Measurements from ENCODE around the gene MBD2.
"Not testable (repeated sequence)": the region's sequence is repeated elsewhere in the genome, so short reads cannot be mapped to it uniquely, and the experiment has no call there.

Gene MBD2

DNA sequence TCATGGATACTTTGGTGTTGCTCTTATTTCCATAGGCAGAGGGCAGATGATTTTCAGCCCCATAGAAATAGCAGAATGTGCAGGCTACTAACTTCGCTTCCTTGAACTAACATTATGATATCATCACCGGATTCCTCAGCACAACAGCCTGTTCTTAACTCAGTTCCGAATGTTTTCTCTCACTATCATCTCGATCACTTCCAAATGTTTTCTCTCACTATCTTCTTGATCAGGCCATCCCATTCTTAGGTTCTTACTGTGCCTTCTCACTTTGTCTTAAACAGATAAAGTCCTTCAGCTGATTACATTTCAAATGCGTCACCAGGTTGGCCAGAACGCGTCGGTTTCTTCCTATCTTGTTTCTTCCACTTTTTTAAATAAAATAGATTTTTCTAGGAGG lies 11.4 kb upstream of the MBD2 start:
- FAIRE-seq: no peak

DNA sequence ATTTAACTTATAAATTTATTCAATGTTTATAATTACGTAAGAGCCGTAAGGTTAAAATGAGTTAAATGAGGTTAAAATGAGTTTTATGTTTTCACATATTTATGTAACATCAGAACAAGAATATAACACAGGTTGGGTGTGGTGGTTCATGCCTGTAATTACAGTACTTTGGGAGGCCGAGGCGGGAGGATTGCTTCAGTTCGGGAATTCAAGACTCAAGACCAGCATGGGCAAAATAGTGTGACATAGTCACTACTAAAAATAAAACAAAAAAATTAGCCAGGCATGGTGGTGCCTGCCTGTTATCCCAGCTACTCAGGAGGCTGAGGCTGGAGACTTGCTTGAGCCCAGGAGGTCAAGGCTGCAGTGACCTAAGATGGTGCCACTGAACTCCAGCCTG lies 9.3 kb upstream of the MBD2 start:
- FAIRE-seq: no peak

DNA sequence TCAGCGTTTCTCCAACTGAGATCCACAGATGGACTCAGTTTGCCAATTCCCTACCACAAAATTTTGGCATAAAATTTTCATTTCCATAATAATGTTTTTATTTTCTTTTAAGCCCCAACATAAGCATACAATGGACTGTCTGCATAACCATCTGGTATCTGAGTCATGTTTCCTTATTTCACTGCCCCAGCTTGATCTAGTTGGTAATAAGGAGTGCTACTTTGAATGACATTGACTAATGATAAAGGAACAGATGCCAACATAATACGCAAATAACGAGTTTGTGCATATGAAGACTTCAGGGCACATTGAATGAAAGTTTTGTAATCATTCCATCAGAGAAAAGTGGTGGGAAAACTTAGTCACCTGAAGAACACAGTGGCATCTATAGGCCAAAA lies 8.8 kb upstream of the MBD2 start:
- FAIRE-seq: no peak

DNA sequence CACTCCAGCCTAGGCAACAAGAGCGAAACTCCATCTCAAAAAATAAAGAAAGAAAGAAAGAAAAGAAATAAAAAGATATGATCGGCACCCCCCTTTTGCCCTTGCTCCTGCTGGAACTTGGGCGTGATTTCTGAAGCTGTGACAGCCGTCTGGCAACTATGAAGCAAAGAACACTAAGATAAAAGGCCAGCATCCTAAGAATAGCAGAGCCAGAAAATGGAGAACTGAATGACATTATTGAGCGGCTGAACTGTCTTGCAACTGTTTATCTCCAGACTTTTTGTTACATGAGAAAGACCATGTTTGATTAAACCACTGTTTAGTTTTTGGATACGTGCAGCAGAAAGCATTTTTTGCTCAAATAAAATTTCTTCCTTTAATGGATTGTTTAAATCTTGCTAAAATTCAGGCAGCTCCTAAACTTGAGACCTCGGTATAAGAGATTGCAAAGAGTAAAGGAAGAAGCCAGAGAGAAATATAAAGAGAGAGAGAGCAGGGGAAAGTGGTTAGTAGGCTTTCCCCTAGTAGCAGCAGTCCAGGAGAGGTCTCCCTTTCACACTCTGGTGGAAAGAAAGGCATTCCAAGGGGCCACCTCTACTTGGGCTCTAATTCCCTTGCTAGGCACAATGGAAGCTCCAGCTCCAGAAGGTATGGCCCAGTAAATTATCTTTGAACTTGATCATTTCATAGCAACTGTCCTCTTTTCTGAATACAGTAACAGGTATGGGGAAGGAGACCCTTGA lies 8.2 kb upstream of the MBD2 start:
- no peak for FAIRE-seq

DNA sequence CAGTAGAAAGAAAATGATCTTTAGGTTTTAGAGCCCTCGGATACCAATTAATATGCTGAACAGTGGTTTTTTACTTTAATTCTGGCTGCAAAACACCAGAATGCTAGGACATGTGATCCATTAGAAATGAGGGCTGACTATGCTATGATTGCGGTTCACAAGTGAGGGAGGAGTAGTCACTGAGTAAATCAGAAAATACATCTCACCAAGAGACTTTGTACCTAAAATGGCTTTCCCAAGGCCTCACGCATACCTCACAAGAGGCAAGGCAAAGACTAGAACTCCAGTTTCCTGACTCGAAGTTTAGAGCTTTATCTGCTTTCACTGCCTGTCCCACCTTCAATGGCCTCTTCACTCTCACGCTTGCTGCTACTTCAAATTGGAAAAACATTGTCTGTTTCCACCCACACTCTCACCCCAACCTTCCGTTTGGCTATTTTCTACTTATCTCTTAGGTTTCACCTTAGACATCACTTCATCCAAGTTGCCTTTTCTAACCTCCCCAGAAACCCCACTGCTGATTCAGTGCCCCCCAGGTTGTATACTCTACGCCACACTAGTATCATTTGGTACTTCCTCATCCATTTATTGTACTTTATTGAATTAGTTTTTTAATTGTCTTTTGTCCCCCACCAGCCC lies 5.1 kb upstream of the MBD2 start:
- FAIRE-seq: no peak

DNA sequence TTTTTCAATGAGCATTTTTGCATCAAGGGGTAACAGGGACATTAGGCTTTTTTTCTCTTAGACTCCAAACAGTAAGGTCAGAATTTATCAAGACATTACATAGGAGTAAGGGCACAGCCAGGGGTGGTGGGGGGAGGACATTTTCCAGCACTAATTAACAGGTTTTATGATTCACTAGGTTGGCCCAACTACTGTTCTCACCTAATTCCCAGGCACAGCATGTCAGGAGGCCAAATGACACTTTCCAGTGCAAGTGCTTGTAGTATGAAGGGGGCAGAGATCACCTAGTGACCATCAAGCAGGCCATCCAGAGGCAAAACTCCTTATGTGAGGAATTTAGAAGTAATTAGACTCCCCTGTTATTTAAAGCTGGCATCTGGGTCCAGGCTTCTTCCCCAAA lies 3.9 kb upstream of the MBD2 start:
- no peak for FAIRE-seq

DNA sequence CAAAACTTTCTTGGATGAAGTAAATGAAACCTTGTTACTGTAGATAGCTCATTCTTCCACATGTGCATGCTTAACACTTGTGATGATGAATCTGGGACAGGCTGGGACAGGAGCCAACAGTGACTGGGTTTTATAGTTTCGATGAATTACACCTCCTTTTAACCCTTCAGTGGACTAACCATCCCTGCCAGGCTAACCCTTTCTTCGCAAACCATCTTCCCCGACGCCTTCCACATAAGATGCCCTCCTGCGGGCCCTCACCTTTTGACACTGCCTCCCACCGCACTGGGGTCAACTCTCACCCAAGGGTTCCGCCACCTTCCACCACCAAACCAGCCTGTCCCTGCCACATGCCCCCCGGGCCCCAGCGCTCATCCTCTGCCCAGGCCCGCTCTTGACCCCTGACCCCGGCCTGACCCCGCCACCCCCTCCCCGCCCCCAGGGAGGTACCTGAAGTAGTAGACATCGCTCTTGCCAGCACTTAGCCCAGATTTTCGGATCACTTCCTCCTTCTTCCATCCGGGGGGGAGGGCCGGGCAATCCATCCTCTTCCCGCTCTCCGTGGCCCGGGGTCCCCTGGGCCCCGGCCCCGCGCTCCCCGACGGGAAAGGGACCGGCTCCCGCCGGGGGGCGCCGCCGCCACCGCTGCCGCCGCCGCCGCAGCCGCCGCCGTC lies 764 bp downstream of the MBD2 start:
- peak; percentile 84 for FAIRE-seq

DNA sequence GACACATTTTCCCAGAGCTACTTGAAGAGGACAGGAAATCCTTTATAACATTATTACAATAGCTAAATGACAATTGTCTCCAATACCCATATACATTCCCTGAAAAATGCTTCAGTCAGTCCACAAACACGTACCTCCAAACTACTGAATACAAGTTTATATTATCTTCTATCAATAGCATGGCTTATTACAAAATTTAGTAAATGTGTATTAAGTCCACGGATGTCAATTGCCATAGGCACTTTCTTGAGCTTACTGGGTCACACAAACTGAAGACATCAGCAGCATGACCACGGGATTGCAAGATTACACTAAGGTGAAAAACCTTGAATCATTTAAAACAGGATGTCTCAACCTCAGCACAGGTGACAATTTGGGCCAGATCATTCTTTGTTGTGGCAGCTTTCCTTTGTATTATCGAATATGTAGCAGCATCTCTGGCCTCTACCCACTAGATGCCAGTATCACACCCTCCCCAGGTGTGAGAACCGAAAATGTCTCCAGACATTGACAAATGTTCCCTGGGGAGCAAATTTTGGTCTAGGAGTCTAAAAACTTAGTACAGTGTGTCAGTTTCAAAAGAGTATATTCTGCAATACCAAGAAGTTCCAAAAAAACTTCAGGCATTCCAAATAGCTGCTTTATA lies 1.4 kb downstream of the MBD2 start:
- no peak for FAIRE-seq

DNA sequence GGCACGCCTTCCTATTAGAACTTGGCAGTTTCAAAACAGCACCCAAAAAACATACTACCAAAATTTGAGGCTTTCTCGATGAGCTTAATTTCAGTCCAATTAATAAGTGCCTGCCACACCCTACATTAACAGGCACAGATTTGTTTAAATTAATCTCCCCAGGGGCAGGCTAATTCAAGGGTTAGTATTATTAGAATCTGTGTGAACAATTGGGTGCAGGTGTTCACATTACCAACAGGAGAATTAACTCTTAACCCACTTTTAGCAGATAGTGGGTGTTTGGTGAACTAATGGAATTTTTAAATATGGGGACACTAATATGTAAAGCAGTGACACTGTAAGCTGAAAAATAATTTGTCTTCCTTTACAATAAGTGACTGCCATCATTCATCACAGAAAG lies 4.1 kb downstream of the MBD2 start:
- no peak for FAIRE-seq

DNA sequence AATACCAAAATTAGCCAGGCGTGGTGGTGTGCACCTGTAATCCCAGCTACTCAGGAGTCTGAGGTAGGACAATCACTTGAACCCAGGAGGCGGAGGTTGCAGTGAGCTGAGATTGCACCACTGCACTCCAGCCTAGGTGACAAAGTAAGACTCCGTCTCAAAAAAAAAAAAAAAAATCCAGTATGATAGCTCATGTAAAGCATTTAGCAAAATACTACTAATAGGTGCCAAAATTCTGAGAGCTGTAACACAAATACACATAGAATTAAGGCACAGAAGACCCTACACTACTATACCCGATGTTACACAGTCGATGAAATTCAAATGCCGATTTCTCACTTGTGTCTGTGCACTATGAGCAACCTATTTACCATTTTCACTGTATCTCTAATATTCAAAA lies 5.7 kb downstream of the MBD2 start:
- not testable (repeated sequence) for FAIRE-seq

DNA sequence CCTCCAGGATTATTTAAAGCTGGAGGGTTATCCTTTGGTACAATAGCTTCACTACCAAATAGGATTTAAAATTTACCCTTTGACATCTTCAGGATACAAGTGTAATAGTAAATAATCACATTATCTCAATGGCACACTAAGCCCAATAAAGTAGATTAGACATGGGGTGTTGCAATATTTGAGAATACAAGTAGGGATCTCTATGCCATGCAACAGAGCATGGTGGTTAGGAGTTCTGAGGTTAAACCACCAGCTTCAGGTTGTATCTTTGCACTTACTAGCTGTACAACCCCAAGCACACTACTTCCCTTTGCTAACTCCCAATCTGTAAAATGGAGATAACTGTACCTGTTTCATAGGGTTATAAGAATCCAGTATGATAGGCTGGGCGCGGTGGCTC lies 6.2 kb downstream of the MBD2 start:
- no peak for FAIRE-seq

DNA sequence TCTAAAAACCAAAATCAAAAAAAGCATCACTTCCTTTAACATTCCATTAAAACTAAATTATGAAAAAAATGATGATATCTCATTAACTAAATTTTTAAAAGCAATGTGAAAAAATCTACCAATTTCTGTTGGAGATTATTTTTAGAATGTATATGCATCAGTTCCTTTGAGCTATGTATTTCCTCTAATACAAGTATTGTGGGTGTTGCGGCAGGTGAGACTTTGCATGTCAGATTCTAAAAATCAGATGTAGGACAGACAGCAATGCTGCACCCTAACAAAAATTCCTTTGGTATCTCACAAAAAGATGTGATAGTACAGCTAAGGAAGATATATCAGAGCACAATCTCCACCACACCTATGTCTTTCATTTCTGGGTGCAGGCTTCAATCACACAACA lies 6.8 kb downstream of the MBD2 start:
- FAIRE-seq: no peak

DNA sequence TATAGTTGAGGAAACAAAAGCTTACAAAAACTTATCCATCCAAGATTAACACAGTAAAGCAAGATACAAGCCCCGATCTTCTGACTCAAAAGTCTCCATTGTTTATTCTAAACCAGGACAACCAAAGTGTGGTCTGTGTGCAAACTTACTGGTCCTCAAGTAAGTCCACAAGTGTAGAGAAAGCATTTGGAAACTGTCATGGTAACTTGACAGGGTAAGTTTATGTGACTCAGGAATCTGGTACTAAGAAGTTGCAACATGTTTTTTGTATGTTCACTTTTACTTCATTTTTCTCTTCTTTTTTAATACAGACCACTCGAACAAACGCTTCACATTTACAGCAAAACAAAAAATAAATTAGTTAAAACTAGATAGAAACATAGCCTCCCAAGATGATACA lies 9.4 kb downstream of the MBD2 start:
- FAIRE-seq: no peak

DNA sequence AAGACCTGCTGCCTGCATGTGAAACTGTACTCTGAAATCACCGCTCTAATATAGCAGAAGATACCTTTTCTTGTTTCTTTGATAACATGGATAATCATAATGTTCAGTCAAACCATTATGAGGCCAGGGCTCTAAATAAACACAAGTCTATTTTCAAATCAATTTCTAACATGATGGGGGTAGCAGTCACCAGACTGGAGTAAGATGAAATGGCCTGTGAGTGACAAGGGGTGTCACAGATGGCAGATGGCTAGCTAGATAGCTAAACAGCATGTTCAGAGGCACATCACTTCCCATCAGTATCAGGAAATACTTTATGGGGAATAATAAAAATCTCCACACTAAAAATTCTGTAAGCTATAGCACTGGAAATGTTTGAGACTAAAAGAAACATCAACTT lies 14.0 kb downstream of the MBD2 start:
- no peak for FAIRE-seq

DNA sequence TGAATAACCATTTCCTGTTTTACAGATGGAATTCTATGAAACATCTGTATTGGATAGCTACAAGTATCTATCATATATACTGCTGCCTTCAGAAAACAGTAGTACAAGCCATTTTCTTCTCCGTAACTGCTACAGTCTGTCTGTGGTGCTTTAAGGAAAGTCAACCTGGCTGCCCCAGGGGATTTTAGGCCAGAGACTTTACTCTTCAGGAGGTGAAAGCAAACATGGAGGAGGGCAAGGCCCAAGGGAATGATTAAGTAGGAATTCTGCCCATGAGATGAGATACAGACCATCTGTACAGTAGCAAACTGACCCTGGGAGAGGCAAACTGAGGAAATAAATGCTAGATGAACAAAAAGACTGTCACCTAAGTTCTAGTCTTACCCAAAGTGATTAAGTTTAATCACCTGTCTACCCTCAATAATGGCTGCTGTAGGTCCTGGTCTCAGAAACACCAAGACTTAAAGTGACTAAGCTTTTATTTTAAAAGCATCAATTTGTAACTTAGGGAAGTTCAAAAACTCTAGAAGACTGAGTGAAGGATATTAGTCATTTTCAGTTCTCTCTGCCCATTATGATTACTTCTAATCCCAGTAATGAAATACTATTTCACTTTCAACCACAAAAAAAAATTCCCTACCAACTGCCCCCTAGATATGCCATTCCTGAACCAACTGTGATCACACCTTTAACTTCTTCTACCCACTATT lies 14.8 kb downstream of the MBD2 start:
- FAIRE-seq: no peak

DNA sequence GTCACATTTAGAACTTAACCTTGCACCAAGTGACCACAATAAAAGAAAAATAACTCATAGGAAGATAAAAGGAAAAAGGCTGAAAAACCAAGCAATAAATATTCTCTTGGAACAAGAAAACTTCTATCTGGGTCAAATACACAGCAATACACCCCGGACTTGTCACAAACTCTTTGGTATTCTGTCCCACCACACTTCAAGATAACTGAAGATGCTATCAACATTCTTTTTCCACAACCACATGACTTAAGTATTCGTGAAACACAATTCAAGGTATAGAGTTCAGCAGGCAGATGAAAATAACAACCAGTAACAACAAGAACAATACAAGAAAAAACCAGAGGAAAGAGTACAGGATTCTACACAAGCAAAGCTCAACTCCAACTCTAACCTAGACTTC lies 18.0 kb downstream of the MBD2 start:
- FAIRE-seq: no peak

DNA sequence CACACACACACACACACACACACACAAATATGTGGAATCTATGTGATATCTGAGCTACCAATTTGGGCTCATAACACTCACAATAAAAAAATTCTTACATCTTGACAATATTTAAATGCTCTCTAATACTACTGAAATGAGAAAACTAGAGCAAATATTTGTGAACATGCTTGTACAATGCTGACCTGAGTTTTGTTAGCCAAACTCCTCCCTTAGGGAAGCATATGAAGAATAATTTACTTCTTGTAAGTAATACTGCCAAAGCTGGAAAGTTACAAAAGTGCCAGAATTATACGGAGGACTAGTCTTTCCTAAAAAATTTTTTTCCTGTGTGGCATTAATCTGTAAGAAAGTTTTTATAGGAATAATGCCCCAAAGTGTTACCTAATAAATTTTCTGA lies 18.5 kb downstream of the MBD2 start:
- no peak for FAIRE-seq

DNA sequence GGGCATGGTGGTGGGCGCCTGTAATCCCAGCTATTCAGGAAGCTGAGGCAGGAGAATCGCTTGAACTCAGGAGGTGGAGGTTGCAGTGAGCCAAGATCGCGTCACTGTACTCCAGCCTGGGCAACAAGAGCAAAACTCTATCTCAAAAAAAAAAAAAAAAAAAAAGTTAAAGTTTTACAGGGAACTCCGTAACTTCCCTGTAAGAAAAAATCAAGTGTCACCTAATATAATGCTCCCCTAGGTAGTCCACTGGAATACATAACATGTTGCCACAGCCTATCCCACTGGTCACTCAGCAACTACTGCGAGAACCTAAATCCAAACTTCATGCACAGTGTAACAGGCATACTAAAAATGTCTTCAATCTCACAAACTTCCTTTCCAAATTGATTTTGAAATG lies 19.0 kb downstream of the MBD2 start:
- not testable (repeated sequence) for FAIRE-seq

DNA sequence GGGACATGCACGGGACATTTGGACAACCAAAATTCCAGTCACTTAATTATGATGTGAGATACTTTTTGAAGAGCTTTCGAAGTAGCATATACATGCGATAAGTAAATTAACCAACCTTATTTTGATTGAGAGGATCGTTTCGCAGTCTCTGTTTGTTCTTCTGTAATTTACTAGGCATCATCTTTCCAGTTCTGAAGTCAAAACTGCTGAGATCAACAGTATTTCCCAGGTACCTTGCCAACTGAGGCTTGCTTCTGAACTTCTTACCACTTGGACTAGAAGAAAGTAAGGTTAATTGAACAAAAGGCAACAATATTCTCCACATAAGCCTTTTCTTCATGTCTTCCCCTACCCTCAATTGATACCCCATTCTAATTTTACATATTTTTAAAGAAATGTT lies 19.6 kb downstream of the MBD2 start:
- FAIRE-seq: no peak

DNA sequence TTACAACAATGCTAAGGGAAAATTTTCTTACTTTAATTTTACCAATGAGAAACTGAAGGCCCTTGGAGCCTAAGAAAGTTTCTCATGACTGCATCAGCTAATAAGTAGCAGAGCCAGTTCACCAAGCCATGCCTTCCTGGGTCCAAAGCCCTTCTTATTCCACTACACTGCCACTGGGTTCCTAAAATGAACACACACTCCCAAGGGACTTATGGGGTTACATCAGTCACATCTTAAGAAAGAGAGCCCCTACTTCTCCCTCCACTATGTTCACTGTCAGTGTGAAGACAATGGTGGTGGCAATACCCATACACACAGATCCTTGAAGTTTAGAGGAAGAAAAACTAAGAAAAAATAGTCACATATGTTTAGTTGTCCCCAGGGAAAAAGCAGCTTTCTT lies 20.6 kb downstream of the MBD2 start:
- FAIRE-seq: no peak

DNA sequence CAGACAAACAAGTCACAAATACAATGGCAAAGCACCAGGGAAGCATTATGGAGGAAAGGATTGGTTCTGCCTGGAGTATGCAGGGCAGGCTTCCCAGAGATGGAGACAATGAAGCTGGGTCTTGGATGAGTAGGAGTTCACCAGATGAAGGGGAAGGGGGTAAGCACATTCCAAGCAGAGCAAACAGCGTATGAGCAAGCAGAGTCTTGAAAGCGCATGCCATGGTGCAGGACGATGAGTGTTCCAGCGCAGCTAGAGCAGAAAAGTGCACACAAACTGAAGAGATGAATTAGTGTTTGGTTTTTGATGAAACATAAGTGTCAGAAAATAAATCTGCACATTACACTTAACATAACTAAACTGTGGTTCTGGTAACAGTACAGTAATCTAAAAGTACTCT lies 21.6 kb downstream of the MBD2 start:
- no peak for FAIRE-seq

DNA sequence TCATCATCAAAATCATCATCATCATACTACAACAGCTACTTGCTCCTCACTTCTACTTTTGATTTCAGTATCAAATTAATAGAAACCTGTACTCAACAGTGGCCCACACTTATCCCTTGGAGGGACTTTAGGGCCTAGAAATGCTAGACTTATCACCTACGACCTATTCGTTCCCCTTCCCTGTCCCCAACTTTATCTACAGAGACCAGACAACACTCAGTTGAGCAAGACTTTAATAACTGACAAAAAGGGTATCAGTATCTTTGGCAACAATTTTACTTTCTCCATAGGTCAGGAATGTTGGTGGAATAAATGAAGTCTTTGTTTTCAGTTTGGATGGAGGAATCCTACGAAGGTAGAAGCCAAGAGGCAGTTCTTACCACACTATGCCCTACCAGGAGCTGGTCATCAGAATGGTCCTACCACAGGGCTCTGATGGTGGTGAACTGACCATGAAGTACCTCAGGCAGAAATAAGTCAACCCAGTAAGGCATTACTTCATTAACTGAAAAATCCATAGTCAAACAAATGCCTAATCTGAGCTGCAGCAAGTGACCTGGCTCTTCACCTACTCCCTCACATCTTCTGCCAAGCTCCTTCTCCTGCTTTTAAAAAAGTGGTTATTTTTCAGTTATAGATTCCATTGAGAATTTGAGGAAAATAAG lies 26.6 kb downstream of the MBD2 start:
- FAIRE-seq: no peak

DNA sequence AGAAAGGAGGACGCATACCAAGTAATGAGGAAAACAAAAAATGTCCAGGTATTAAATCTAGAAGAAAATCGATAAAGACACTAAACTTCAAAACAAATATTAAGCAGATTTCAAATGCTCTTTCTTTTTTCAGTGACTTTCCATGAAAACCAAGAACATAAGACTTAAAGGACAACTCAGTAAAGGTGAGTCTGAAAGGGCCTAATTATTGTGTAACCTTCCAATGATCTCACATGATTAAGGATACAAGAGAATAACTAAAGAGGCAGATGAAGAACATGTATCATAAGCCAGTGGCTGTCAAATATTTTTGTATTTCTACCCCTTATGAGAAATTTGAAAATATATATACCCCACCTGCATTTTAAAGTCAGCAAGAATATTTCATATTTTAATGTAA lies 30.7 kb downstream of the MBD2 start:
- no peak for FAIRE-seq

All from endometrium (tissue), 2 donors.